MM.1S (cell line): ENCODE results near the gene RSU1.

Experiments
- DNase-seq: peaks from one replicate; pipeline ENCODE4 v3.0.0-alpha.2; 2015
- H2AFZ ChIP-seq: fragments of 300-600 bp; sonication (generic); 2 replicates; pipeline ENCODE4 v1.6.0; 2016; ENCODE audit warnings: antibody characterized with exemption, low read length
- H3F3A ChIP-seq: fragments of 300-600 bp; sonication (generic); 2 replicates; pipeline ENCODE4 v1.6.1; 2016; ENCODE audit warnings: mild to moderate bottlenecking, antibody characterized with exemption, low read length, moderate library complexity, mixed read lengths; ENCODE audit not compliant: insufficient read depth
- H3K27ac ChIP-seq: fragments of 300-600 bp; sonication (generic); 2 replicates; pipeline ENCODE4 v1.5.1; 2016; ENCODE audit warnings: mild to moderate bottlenecking, low read length
- H3K27me3 ChIP-seq: fragments of 300-600 bp; sonication (generic); replicated peaks from 2 replicates; pipeline ENCODE4 v1.6.0; 2016; ENCODE audit warnings: low read length; ENCODE audit not compliant: insufficient read depth
- H3K36me3 ChIP-seq: fragments of 300-600 bp; sonication (generic); replicated peaks from 2 replicates; pipeline ENCODE4 v1.6.1; 2016; ENCODE audit warnings: mild to moderate bottlenecking, low read length, mixed read lengths; ENCODE audit not compliant: insufficient read depth
- H3K4me1 ChIP-seq: fragments of 300-600 bp; sonication (generic); 2 replicates; pipeline ENCODE4 v1.6.1; 2016; ENCODE audit warnings: low read length, mixed read lengths
- H3K4me2 ChIP-seq: fragments of 300-600 bp; sonication (generic); 2 replicates; pipeline ENCODE4 v1.6.0; 2016; ENCODE audit warnings: low read depth, low read length
- H3K4me3 ChIP-seq: fragments of 300-600 bp; sonication (generic); 2 replicates; pipeline ENCODE4 v1.5.1; 2016; ENCODE audit warnings: low read length, mixed read lengths
- H3K79me2 ChIP-seq: fragments of 300-600 bp; sonication (generic); 2 replicates; pipeline ENCODE4 v1.6.1; 2016; ENCODE audit warnings: mixed run types, low read length, mixed read lengths
- H3K9ac ChIP-seq: fragments of 300-600 bp; sonication (generic); 2 replicates; pipeline ENCODE4 v1.6.1; 2016; ENCODE audit warnings: low read length, mixed read lengths
- H3K9me2 ChIP-seq: fragments of 300-600 bp; sonication (generic); replicated peaks from 2 replicates; pipeline ENCODE4 v1.6.1; 2016; ENCODE audit warnings: mild to moderate bottlenecking, low read length, mixed read lengths; ENCODE audit not compliant: insufficient read depth
- H3K9me3 ChIP-seq: fragments of 300-600 bp; sonication (generic); replicated peaks from 2 replicates; pipeline ENCODE4 v1.6.1; 2016; ENCODE audit warnings: mild to moderate bottlenecking, low read length, mixed read lengths; ENCODE audit not compliant: insufficient read depth
- H4K20me1 ChIP-seq: fragments of 300-600 bp; sonication (generic); 2 replicates; pipeline ENCODE4 v1.6.1; 2016; ENCODE audit warnings: mild to moderate bottlenecking, low read length, moderate library complexity, mixed read lengths; ENCODE audit not compliant: insufficient read depth
- CTCF ChIP-seq: fragments of 300-600 bp; sonication (generic); IDR thresholded peaks from 2 replicates; pipeline ENCODE4 v1.5.1; 2016; ENCODE audit warnings: antibody characterized with exemption, low read length, mixed read lengths
- EZH2 ChIP-seq: fragments of 300-600 bp; sonication (generic); optimal IDR thresholded peaks from 2 replicates; pipeline ENCODE3; 2017; ENCODE audit warnings: low read depth, mild to moderate bottlenecking, antibody characterized with exemption, low read length, mixed read lengths
- EZH2phosphoT487 ChIP-seq: fragments of 300-600 bp; sonication (generic); IDR thresholded peaks from 2 replicates; pipeline ENCODE4 v1.6.1; 2018; ENCODE audit warnings: antibody characterized with exemption, low read length

RSU1 gene

DNA sequence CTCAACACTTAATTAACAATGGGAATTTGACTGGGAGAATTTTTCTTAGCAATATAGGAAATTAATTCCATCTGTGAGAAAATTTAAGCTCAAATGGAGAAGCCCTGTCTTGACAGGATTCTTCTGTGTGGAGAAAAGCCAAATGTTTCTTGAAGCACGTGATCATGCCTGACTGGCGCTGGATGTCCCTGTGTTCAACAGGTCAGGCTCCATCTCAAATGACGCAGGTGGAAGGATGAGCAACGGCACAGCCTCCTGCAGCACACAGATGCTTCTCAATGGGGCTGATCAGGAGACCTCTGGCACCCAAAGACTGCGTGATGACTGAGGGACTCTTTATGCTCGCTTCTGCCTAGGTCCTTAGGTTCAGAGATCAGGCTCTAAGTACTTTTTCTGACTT lies 143.8 kb downstream of the RSU1 start:
- TF ChIP-seq EZH2phosphoT487: no peak
- no peak for TF ChIP-seq EZH2
- no peaks in the 10 kb centered on the region for H3K9me3 ChIP-seq
- no peaks in the 10 kb centered on the region for H3K9me2 ChIP-seq
- H2AFZ ChIP-seq: no peak overlapping the region
- H3F3A ChIP-seq: no peaks in the 10 kb centered on the region
- no peaks in the 10 kb centered on the region for H3K79me2 ChIP-seq
- no peaks in the 10 kb centered on the region for H4K20me1 ChIP-seq
- H3K4me3 ChIP-seq: no peak overlapping the region
- H3K36me3 ChIP-seq: no peaks in the 10 kb centered on the region
- no peak overlapping the region for H3K9ac ChIP-seq
- no peaks in the 10 kb centered on the region for H3K27me3 ChIP-seq
- H3K4me2 ChIP-seq: no peak overlapping the region
- no peak overlapping the region for H3K27ac ChIP-seq
- no peak for DNase-seq
- H3K4me1 ChIP-seq: no peaks in the 10 kb centered on the region

GRCh38 chr10:16663444-16663843 lies 153.8 kb downstream of the RSU1 start:
- no peaks in the 10 kb centered on the region for H3K4me1 ChIP-seq
- no peaks in the 10 kb centered on the region for H3K36me3 ChIP-seq
- H3K9ac ChIP-seq: no peak overlapping the region
- H3K27me3 ChIP-seq: no peaks in the 10 kb centered on the region
- H3K79me2 ChIP-seq: no peaks in the 10 kb centered on the region
- H2AFZ ChIP-seq: no peak overlapping the region
- no peaks in the 10 kb centered on the region for H4K20me1 ChIP-seq
- TF ChIP-seq EZH2: no peak
- no peak for TF ChIP-seq CTCF
- no peak for TF ChIP-seq EZH2phosphoT487
- DNase-seq: no peak
- no peak overlapping the region for H3K4me2 ChIP-seq
- no peak overlapping the region for H3K4me3 ChIP-seq
- H3K27ac ChIP-seq: no peak overlapping the region
- no peaks in the 10 kb centered on the region for H3K9me3 ChIP-seq
- H3K9me2 ChIP-seq: no peaks in the 10 kb centered on the region
- H3F3A ChIP-seq: no peaks in the 10 kb centered on the region

DNA sequence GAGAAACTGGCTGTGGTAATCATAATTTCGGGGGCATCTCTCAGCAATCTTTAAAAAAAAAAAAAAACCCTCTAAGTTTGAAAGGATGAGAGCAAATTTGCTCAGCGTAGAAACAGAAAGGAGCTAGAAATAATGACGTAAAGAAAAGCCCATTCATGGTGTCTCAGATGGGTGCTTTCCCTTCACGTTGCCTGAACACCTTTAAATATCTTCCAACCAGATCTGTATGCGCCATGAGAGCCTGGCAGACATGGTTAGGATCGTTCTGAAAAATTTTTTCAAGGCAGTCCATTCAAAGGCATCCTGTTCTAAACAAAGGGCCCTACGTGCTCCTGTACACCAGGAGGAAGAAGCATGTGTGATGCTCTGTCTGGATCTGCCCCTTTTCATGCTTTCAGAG lies 154.3 kb downstream of the RSU1 start:
- H3K4me1 ChIP-seq: no peaks in the 10 kb centered on the region
- H3K27me3 ChIP-seq: no peaks in the 10 kb centered on the region
- no peak overlapping the region for H3K27ac ChIP-seq
- no peak overlapping the region for H2AFZ ChIP-seq
- TF ChIP-seq CTCF (no peak), EZH2phosphoT487 (no peak), EZH2 (no peak)
- no peaks in the 10 kb centered on the region for H3K36me3 ChIP-seq
- H3K4me3 ChIP-seq: no peak overlapping the region
- H3F3A ChIP-seq: no peaks in the 10 kb centered on the region
- H3K9me3 ChIP-seq: no peaks in the 10 kb centered on the region
- no peaks in the 10 kb centered on the region for H4K20me1 ChIP-seq
- no peak for DNase-seq
- no peaks in the 10 kb centered on the region for H3K9me2 ChIP-seq
- no peak overlapping the region for H3K4me2 ChIP-seq
- H3K9ac ChIP-seq: no peak overlapping the region
- no peaks in the 10 kb centered on the region for H3K79me2 ChIP-seq

- Histone ChIP-seq H3K36me3 (no peaks in the 10 kb centered on the region), H3K4me1 (no peaks in the 10 kb centered on the region), H3K4me3 (no peak overlapping the region), H2AFZ (no peak overlapping the region), H3K9ac (no peak overlapping the region), H3K4me2 (no peak overlapping the region), H4K20me1 (no peaks in the 10 kb centered on the region), H3K79me2 (no peaks in the 10 kb centered on the region), H3F3A (no peaks in the 10 kb centered on the region), H3K9me2 (no peaks in the 10 kb centered on the region), H3K27me3 (no peaks in the 10 kb centered on the region), H3K9me3 (no peaks in the 10 kb centered on the region), H3K27ac (no peak overlapping the region)
- DNase-seq: no peak
- TF ChIP-seq CTCF: no peak
- no peak for TF ChIP-seq EZH2phosphoT487
- no peak for TF ChIP-seq EZH2
These were observed 160.3 kb downstream of the RSU1 start for GRCh38 chr10:16656895-16657294.
